Vagina (tissue), 2 donors: ENCODE measurements around the gene DMRTC2.

Source experiments
- POLR2A ChIP-seq, 2 donors: fragments of 450-650 bp; IDR thresholded peaks; one replicate each; pipeline ENCODE4 v1.6.1; 2017; ENCODE audit warnings: antibody characterized with exemption in 2 of 2, mild to moderate bottlenecking in 2 of 2, moderate library complexity in 2 of 2
- POLR2AphosphoS5 ChIP-seq, 2 donors: sonication (generic); formaldehyde crosslinking; IDR thresholded peaks; one replicate each; pipeline ENCODE4 v1.9.0; 2017; ENCODE audit warnings: antibody characterized with exemption in 2 of 2, mild to moderate bottlenecking in 2 of 2, low read depth in 1 of 2; ENCODE audit not compliant: insufficient read depth in 1 of 2
- TF ChIP-seq, protein P1 (sequence below), 3 experiments: fragments of 450-650 bp in 2 of 3; fragments of 200-600 bp in 1 of 3; sonication (generic) in 1 of 3; IDR thresholded peaks; one replicate each; pipeline ENCODE4 v1.5.1; 2017 to 2019; ENCODE audit warnings: antibody characterized with exemption in 3 of 3, mild to moderate bottlenecking in 2 of 3, moderate library complexity in 2 of 3

DNA sequence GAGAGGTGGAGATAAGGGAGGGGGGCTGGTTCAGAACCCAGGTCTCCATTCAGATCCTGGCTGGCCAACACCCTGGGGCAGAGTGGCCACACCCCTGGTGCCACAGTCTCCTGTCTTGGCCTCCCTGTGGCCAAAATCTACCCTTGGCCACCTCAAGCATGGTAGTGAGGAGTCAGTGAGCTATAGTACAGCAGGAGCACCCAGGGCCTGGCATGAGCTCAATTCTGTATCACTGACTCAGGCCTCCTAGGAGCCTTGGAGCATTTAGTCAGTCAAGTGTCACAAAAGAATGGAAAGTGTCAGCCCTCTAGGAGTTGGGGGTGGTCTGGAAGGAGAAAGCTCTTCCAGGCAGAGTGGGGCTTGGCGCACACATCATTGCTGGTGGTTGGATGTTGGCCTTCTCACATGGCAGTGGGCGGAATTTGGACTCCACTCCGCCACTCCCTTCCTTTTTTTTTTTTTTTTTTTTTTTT lies 25.6 kb downstream of the DMRTC2 start:
- TF ChIP-seq, protein P1, sequence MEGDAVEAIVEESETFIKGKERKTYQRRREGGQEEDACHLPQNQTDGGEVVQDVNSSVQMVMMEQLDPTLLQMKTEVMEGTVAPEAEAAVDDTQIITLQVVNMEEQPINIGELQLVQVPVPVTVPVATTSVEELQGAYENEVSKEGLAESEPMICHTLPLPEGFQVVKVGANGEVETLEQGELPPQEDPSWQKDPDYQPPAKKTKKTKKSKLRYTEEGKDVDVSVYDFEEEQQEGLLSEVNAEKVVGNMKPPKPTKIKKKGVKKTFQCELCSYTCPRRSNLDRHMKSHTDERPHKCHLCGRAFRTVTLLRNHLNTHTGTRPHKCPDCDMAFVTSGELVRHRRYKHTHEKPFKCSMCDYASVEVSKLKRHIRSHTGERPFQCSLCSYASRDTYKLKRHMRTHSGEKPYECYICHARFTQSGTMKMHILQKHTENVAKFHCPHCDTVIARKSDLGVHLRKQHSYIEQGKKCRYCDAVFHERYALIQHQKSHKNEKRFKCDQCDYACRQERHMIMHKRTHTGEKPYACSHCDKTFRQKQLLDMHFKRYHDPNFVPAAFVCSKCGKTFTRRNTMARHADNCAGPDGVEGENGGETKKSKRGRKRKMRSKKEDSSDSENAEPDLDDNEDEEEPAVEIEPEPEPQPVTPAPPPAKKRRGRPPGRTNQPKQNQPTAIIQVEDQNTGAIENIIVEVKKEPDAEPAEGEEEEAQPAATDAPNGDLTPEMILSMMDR (IDR thresholded peaks at IDR 0.05) = no peak
- TF ChIP-seq POLR2AphosphoS5 (IDR thresholded peaks at IDR 0.05; ENCODE audit: insufficient read depth in 1 of 2, low read depth in 1 of 2) (no peak), POLR2A (IDR thresholded peaks at IDR 0.05) (no peak)
